Vagina (tissue), 2 donors: Measurements from ENCODE around the gene STAT5B.

Source experiments
- POLR2A ChIP-seq, 2 donors: fragments of 450-650 bp; IDR thresholded peaks; one replicate each; pipeline ENCODE4 v1.6.1; 2017; ENCODE audit warnings: antibody characterized with exemption in 2 of 2, mild to moderate bottlenecking in 2 of 2, moderate library complexity in 2 of 2
- POLR2AphosphoS5 ChIP-seq, 2 donors: sonication (generic); formaldehyde crosslinking; IDR thresholded peaks; one replicate each; pipeline ENCODE4 v1.9.0; 2017; ENCODE audit warnings: antibody characterized with exemption in 2 of 2, mild to moderate bottlenecking in 2 of 2, low read depth in 1 of 2; ENCODE audit not compliant: insufficient read depth in 1 of 2
- TF ChIP-seq, protein P1 (sequence below), 3 experiments: fragments of 450-650 bp in 2 of 3; fragments of 200-600 bp in 1 of 3; sonication (generic) in 1 of 3; IDR thresholded peaks; one replicate each; pipeline ENCODE4 v1.5.1; 2017 to 2019; ENCODE audit warnings: antibody characterized with exemption in 3 of 3, mild to moderate bottlenecking in 2 of 3, moderate library complexity in 2 of 3

GRCh38 chr17:42155614-42156045 is 120.6 kb downstream of the STAT5B start:
- TF ChIP-seq, protein P1, sequence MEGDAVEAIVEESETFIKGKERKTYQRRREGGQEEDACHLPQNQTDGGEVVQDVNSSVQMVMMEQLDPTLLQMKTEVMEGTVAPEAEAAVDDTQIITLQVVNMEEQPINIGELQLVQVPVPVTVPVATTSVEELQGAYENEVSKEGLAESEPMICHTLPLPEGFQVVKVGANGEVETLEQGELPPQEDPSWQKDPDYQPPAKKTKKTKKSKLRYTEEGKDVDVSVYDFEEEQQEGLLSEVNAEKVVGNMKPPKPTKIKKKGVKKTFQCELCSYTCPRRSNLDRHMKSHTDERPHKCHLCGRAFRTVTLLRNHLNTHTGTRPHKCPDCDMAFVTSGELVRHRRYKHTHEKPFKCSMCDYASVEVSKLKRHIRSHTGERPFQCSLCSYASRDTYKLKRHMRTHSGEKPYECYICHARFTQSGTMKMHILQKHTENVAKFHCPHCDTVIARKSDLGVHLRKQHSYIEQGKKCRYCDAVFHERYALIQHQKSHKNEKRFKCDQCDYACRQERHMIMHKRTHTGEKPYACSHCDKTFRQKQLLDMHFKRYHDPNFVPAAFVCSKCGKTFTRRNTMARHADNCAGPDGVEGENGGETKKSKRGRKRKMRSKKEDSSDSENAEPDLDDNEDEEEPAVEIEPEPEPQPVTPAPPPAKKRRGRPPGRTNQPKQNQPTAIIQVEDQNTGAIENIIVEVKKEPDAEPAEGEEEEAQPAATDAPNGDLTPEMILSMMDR (IDR thresholded peaks at IDR 0.05), result no peak
- TF ChIP-seq POLR2A (IDR thresholded peaks at IDR 0.05) (no peak), POLR2AphosphoS5 (IDR thresholded peaks at IDR 0.05; ENCODE audit: insufficient read depth in 1 of 2, low read depth in 1 of 2) (no peak)
